COR-L47 (cell line): ENCODE data around the gene BMERB1.

ENCODE experiments used
- DNase-seq: peaks from one replicate; lab custom pipeline; 2025; lab: John Stamatoyannopoulos, UW

Gene BMERB1

DNA sequence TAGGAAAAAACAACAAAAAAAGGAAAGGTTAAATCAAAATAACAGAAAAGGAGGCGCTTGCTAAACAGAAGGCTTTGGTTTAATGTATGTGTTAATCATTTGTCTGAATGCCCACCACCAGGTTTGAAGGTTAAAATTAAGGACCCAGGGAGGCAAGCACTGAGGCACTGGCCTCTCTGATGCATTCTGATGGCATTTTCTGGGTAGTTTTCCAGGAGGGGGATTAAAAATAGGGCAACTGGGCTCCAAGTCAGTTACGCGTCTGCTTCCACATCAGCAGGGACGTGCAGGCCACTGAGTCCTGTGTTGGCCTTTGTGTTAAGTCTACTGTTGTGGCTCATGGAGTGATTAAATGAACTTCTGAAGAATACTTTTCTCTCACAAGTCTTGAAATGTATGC is 181.6 kb downstream of the BMERB1 start:
- DNase-seq = no peak

DNA sequence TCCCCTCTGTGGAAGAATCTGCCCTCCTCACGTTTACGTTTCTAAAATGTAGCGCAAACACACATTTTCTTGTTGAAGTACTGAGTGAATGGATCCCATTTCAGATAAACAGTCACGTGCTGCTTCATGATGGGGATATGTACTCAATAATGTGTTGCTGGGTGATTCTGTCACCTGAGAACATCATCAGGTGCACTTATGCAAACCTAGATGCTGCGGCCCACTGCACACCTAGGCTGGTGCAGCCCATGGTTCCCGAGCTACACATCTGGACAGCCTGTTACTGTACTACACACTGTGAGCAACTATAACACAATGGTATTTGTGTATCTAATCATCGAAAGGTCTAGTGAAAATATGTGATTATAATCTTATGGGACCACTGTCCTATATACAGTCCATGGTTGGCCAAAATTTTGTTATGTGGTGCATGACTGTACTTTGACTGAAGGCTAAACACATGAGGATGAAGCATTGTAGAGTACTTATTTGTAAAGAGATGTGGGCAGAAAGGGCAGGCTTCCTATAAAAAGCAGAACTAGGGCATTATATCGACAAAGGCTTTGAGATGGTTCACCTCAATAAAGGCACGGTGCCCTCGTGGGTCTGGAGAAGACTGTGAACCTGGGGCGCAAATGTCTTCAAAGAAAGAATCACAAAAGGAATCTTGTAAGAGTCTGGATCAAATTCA is 182.2 kb downstream of the BMERB1 start:
- no peak for DNase-seq

DNA sequence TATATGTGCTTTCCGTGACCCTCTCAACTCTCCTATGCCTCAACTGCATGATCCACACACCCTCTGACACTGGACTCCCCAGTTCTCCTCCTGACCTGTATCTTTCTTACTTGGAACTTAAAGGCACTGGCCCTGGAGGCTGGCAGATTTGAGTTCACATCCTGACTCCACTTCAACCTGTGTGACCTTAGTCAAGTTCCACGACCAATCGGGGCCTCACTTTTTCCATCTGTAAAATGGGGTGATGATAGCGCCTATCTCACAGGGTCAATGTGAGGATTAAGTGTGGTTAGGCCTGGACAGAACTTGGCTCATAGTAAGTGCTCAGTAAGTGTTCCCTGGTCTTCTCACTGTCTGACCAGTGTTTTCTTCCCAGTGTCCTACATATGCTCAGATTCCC is 183.5 kb downstream of the BMERB1 start:
- no peak for DNase-seq

DNA sequence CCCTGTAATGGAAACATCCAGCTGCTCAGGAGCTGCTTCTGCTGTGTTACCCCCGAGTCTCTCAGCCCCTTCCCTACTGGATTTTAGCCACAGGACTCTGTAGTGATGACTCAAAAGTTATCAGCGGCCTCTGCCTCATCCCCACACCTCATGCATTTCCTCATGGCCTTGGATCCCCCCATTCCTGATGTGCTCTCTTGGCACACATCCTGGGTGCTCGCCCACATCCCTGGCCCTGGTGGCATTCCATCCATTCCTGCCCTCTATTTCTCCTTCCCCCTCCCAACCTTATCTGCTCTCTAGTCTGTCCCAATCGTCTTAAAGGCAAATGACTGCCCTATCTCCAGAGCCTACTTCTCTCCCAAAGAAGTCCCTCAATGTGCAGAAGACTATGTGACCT is 184.0 kb downstream of the BMERB1 start:
- DNase-seq = no peak

DNA sequence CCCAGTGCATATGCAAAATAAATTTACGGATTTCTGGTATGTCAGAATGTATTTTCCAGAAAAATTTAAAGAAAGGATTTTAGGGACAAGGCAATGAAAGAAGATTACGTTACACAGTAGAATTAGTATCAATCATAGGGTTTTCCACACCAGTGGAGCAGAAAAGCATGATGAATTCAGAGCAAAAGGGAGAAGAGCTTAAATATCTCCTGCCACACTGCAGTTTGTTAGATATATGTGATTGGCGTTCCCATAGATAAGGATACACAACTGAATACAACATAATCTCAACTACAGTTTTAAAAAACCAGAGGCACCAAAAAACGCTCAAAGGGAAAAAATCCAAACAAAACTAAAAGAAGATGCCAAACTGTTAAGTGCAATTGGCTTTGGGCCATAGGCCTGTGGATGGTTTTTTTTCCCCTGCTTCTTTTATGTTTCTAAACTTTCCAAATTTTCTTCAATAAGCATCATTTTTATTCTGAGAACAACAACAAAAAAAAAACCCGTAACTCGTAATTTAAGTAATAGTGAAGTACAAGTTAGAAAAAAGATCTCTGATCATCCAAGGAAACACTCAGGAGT is 186.3 kb downstream of the BMERB1 start:
- DNase-seq = no peak

DNA sequence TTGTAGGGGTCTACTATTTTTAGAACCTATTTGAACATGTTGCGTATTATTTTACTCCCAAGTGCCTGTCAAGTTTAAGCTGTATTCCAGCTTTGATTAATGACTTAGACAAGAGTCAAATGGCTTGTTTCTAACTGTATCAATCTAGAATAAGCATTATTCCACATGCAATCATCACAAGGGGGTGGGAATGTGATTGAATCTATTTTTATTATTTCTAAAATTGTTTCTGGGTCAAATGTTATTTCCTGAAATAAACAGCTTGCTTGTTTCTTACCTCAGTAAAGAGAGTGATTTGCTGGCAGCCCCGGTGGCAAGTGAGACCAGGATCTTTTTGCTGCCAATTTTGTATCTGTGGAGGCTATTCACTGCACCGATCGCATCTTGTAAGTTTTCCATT is 187.1 kb downstream of the BMERB1 start:
- DNase-seq = no peak

DNA sequence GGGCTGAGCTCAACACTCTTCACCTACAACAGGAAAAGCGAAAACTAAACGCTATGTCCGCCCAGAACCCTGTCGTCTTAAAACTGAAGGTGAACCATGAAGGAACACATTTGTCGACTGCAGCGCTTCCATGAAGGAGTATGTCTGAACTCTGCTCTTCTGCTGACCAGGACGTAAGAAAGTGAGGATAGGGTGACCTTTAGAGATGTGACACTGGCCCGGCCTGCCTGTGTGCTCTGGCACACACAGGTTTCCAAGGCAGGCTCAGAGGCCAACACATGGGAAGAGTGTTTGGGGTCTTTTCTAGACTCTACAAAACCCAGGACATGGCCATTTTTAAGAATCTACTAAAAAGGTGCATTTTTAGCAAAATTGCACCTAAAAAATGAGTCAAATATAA is 187.5 kb downstream of the BMERB1 start:
- no peak for DNase-seq

DNA sequence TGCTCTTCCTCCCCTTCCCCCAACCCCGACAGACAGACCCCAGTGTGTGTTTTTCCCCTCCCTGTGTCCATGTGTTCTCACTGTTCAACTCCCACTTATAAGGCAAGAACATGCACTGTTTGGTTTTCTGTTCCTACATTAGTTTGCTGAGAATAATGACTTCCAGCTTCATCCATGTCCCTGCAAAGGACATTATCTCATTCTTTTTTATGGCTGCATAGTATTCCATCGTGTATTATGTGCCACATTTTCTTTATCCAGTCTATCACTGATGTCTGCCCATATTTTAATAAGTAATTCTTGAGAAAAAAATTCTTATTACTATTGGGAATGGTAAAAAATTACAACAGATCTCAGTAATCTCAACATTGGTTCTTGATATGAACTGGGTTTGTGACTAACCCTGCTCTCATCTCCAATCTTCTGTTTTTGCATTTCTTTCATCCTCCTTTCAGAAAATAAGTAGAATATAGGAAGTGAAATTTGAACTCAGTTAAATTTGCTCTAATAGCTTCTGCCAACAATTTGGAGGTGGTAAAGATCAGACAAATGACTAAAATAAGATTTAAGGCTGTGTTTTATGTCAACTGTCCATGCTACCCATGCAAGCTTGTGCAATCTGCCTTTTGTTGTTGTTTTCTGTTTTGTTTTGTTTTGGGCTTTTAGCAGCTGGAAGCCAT is 197.5 kb downstream of the BMERB1 start:
- DNase-seq = no peak

DNA sequence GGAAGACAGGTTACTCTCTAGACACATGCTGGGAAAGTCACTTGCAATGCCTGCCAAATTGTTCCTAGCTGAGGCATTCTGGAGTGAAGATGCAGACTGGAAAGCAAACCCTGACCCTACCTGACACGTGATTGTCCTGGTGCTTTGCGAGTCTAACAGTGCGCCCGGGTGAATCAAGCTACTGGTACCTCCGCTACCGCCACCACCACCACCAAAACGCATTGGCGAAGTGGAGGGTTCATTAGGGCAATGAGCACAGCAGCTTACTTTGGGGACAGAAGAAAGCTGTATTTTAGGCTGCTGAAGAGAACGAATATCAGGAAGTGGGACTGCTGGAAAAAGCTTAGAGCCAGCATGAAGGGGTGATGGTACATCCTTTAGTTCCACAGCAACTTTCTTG is 201.5 kb downstream of the BMERB1 start:
- DNase-seq = no peak

DNA sequence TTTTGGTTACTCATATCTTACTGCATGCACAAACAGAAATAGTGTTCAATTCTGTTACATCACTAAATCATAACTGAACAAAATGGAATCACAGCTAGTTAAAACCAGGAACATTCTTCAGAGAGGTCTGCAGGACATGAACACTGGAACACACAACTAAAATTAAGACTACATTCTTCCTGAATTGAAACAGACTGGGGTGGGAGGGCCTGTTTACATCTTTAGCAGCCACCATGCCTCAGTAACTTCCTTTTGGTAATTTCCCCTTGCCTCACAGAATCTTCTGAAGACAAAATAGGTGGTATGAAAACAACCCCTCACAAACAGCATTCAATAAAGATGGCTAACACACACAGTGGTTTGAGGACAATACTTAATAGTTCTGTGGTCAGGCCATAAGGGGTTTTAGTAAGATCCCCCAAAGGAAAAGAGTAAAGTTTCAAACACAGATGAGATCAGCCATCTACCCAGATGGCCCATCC is 202.0 kb downstream of the BMERB1 start:
- no peak for DNase-seq
